HepG2 (cell line): ENCODE data around the gene SMARCAD1.

Experiments used
- HMGA1 ChIP-seq: sonication (generic); formaldehyde crosslinking; conservative IDR thresholded peaks from 2 replicates; pipeline ENCODE4 v1.4.0; 2020; ENCODE audit warnings: missing genetic modification reagents
- SMAD1 ChIP-seq: sonication (generic); formaldehyde crosslinking; IDR thresholded peaks from 2 replicates; pipeline ENCODE4 v1.4.0; 2020; ENCODE audit warnings: missing genetic modification reagents, low read depth, mild to moderate bottlenecking, borderline replicate concordance
- ZNF224 ChIP-seq: sonication (generic); formaldehyde crosslinking; IDR thresholded peaks from 2 replicates; pipeline ENCODE4 v1.5.0; 2020; ENCODE audit warnings: mild to moderate bottlenecking, missing genetic modification reagents
- ZNF274 ChIP-seq: sonication (generic); formaldehyde crosslinking; IDR thresholded peaks from 2 replicates; pipeline ENCODE4 v1.5.1; 2020; ENCODE audit warnings: mild to moderate bottlenecking, missing genetic modification reagents
- ZNF777 ChIP-seq: sonication (generic); formaldehyde crosslinking; IDR thresholded peaks from 2 replicates; pipeline ENCODE4 v1.4.0; 2020; ENCODE audit warnings: missing genetic modification reagents
- TF ChIP-seq, protein P1 (sequence below), 2 experiments: sonication (generic) in 1 of 2; formaldehyde crosslinking in 1 of 2; IDR thresholded peaks; 2 replicates each; pipeline versions ENCODE4 v1.5.1 to v1.6.1; 2011 to 2020; ENCODE audit warnings: borderline replicate concordance in 1 of 2, low read depth in 1 of 2, low read length in 1 of 2, mild to moderate bottlenecking in 1 of 2, missing genetic modification reagents in 1 of 2, moderate library complexity in 1 of 2
- TF ChIP-seq, protein P2 (sequence below): sonication (generic); formaldehyde crosslinking; IDR thresholded peaks from 2 replicates; pipeline ENCODE4 v1.4.0; 2020; ENCODE audit warnings: low read depth, mild to moderate bottlenecking, missing genetic modification reagents
- TF ChIP-seq, protein P3 (sequence below): sonication (generic); formaldehyde crosslinking; IDR thresholded peaks from 2 replicates; pipeline ENCODE4 v1.5.0; 2020; ENCODE audit warnings: mild to moderate bottlenecking, missing genetic modification reagents, moderate library complexity
- TF ChIP-seq, protein P4 (sequence below): sonication (generic); formaldehyde crosslinking; IDR thresholded peaks from 2 replicates; pipeline ENCODE4 v1.4.0; 2020; ENCODE audit warnings: missing genetic modification reagents
- TF ChIP-seq, protein P5 (sequence below): sonication (generic); formaldehyde crosslinking; IDR thresholded peaks from 2 replicates; pipeline ENCODE4 v1.5.1; 2020; ENCODE audit warnings: missing genetic modification reagents, mild to moderate bottlenecking, borderline replicate concordance

DNA sequence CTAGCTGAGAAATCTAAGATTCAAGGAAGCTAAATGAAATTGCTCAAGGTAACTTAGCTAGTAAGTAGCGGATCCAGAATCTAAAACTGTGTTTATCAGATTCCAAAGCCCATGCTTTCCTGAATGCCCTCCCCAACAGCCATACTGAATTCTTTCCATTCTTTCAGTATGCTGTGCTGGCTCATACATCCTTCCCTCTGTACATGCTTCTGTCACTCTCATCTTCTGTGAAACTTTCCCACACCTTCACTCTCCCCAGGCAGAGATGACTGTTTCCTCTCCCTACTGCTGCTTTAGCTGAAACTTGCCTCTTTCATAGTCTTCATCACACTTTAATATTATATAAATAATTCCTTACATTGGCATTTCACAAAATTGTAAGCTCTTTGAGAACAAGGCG is 39.3 kb upstream of the SMARCAD1 start:
- no peak for TF ChIP-seq ZNF224 (CRISPR knock-in tag)
- TF ChIP-seq, protein P1, sequence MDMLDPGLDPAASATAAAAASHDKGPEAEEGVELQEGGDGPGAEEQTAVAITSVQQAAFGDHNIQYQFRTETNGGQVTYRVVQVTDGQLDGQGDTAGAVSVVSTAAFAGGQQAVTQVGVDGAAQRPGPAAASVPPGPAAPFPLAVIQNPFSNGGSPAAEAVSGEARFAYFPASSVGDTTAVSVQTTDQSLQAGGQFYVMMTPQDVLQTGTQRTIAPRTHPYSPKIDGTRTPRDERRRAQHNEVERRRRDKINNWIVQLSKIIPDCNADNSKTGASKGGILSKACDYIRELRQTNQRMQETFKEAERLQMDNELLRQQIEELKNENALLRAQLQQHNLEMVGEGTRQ (IDR thresholded peaks at IDR 0.05; ENCODE audit: low read depth, low read length), result no peak
- TF ChIP-seq, protein P1 (CRISPR knock-in tag; IDR thresholded peaks at IDR 0.05; ENCODE audit: borderline replicate concordance), result no peak
- TF ChIP-seq, protein P2, sequence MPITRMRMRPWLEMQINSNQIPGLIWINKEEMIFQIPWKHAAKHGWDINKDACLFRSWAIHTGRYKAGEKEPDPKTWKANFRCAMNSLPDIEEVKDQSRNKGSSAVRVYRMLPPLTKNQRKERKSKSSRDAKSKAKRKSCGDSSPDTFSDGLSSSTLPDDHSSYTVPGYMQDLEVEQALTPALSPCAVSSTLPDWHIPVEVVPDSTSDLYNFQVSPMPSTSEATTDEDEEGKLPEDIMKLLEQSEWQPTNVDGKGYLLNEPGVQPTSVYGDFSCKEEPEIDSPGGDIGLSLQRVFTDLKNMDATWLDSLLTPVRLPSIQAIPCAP (CRISPR knock-in tag), result no peak
- TF ChIP-seq ZNF777 (CRISPR knock-in tag), result no peak
- TF ChIP-seq, protein P3, sequence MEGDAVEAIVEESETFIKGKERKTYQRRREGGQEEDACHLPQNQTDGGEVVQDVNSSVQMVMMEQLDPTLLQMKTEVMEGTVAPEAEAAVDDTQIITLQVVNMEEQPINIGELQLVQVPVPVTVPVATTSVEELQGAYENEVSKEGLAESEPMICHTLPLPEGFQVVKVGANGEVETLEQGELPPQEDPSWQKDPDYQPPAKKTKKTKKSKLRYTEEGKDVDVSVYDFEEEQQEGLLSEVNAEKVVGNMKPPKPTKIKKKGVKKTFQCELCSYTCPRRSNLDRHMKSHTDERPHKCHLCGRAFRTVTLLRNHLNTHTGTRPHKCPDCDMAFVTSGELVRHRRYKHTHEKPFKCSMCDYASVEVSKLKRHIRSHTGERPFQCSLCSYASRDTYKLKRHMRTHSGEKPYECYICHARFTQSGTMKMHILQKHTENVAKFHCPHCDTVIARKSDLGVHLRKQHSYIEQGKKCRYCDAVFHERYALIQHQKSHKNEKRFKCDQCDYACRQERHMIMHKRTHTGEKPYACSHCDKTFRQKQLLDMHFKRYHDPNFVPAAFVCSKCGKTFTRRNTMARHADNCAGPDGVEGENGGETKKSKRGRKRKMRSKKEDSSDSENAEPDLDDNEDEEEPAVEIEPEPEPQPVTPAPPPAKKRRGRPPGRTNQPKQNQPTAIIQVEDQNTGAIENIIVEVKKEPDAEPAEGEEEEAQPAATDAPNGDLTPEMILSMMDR, result no peak
- no peak for TF ChIP-seq SMAD1 (CRISPR knock-in tag)
- TF ChIP-seq, protein P4, sequence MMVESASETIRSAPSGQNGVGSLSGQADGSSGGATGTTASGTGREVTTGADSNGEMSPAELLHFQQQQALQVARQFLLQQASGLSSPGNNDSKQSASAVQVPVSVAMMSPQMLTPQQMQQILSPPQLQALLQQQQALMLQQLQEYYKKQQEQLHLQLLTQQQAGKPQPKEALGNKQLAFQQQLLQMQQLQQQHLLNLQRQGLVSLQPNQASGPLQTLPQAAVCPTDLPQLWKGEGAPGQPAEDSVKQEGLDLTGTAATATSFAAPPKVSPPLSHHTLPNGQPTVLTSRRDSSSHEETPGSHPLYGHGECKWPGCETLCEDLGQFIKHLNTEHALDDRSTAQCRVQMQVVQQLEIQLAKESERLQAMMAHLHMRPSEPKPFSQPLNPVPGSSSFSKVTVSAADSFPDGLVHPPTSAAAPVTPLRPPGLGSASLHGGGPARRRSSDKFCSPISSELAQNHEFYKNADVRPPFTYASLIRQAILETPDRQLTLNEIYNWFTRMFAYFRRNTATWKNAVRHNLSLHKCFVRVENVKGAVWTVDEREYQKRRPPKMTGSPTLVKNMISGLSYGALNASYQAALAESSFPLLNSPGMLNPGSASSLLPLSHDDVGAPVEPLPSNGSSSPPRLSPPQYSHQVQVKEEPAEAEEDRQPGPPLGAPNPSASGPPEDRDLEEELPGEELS, result no peak
- TF ChIP-seq, protein P5, sequence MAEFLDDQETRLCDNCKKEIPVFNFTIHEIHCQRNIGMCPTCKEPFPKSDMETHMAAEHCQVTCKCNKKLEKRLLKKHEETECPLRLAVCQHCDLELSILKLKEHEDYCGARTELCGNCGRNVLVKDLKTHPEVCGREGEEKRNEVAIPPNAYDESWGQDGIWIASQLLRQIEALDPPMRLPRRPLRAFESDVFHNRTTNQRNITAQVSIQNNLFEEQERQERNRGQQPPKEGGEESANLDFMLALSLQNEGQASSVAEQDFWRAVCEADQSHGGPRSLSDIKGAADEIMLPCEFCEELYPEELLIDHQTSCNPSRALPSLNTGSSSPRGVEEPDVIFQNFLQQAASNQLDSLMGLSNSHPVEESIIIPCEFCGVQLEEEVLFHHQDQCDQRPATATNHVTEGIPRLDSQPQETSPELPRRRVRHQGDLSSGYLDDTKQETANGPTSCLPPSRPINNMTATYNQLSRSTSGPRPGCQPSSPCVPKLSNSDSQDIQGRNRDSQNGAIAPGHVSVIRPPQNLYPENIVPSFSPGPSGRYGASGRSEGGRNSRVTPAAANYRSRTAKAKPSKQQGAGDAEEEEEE (CRISPR knock-in tag), result no peak
- no peak for TF ChIP-seq ZNF274 (CRISPR knock-in tag)
- TF ChIP-seq HMGA1 (CRISPR knock-in tag), result no peak
